Erythroblast (primary cell): ENCODE data around the gene HTRA3.

Experiments
- GATA1 ChIP-seq: IDR thresholded peaks from 2 replicates; pipeline ENCODE4 v1.6.1; 2011; ENCODE audit warnings: low read depth, mild to moderate bottlenecking, control low read depth, low read length, moderate library complexity
- POLR2A ChIP-seq: IDR thresholded peaks from 2 replicates; pipeline ENCODE4 v1.6.1; 2011; ENCODE audit warnings: mild to moderate bottlenecking, low read length

GRCh38 chr4:8231551-8232049 lies 38.0 kb upstream of the HTRA3 start:
- TF ChIP-seq POLR2A (no peak), GATA1 (no peak)
